ENCODE data around the gene EDC3. TPM values are rescaled to one million over a fixed set of nuclear protein-coding genes. Genes with fewer than 3 reads are reported as not detected.
A peak's percentile ranks its signal among the peaks of the same experiment; 100 is the strongest.

EDC3 gene
- total and polyA plus RNA-seq, 5 experiments from 2014 or later: 29.3 to 41.2 (median 35.2) TPM

DNA sequence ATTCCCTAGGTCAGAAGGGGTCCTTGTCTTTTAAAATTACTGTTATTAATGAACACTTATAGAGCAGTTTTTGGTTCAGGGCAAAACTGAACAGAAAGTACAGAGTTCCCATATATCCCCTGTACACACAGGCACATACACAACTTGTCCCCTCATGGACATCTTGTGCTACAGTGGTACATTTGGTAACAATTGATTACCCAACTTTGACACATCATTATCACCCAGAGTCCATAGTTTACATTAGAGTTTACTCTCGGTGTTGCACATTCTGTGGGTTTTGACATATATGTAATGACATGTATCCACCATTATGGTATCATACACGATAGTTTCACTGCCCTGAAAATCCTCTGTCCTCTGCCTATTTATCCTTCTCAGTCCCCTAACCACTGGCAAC, 984 bp upstream of the EDC3 start:
- POLR2A ChIA-PET: interaction anchor here (1.1 kb wide), 1 partner anchor 81 kb away, joined by 5 read pairs; the partner anchor contains the start of gene CLK3
- no peaks in the 10 kb centered on the region for H3K36me3 Mint-ChIP-seq
- peaks cover 0 to 8% (median 3%) of the 10 kb centered on the region in 5 donors for H3K27me3 Mint-ChIP-seq
- H3K4me3 Mint-ChIP-seq: peak overlapping the region; percentile 90 to 100 (median 100)
- peak overlapping the region; percentile 98 to 100 (median 100) for H3K27ac Mint-ChIP-seq
- peaks cover 20 to 49% (median 45%) of the 10 kb centered on the region in 4 donors for H3K4me1 Mint-ChIP-seq
- DNase-seq (no peak), ATAC-seq (no peak)
- H3K9me3 Mint-ChIP-seq: no peaks in the 10 kb centered on the region

DNA sequence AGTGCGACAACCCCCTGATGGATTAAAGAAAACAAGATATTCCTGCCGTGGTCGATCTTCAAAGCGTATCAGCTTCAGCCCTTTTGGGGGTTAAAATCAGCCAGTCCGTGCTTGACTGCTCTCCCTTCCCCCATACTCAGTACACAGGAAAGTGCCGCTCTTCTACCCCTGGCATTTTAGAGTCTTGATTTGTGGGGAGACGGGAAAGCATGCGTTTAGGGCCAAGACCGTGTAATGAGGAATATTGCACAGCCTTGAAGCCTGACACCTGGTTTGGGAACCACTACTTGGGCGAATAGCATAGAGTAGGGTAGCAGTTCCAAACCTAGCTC, 540 bp upstream of the EDC3 start:
- no peak for ATAC-seq
- H3K9me3 Mint-ChIP-seq: no peaks in the 10 kb centered on the region

DNA sequence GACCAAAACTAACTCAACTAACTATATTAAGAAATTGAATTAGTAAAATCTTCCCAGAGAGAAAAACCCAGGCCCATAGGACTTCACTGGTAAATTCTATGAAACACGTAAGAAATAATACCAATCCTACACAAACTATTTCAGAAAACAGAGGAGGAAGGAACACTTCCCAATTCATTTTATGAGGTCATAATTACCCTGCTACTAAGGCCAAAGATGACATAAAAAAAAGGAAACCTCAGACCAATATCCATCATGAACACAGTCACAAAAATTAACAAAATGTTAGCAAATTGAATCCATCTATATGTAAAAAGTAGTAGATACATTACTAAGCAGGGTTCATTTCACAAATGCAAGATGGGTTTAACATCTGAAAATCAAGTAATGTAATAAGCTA, 3.5 kb downstream of the EDC3 start:
- Mint-ChIP-seq H3K27me3 (no peaks in the 10 kb centered on the region), H3K36me3 (peaks cover 0 to 16% (median 0%) of the 10 kb centered on the region in 3 donors), H3K4me1 (peaks cover 26 to 53% (median 52%) of the 10 kb centered on the region in 4 donors), H3K27ac (peak overlapping the region in 1 of 10 donors; percentile 73), H3K4me3 (no peak overlapping the region), H3K9me3 (no peaks in the 10 kb centered on the region)
- POLR2A ChIA-PET: no interaction called here
- DNase-seq (no peak), ATAC-seq (no peak)

More for the DNA sequence above, 540 bp upstream of the EDC3 start:
- peak overlapping the region; percentile 98 to 100 (median 100) for H3K27ac Mint-ChIP-seq
- H3K36me3 Mint-ChIP-seq: no peaks in the 10 kb centered on the region
- no peak for DNase-seq
- H3K4me3 Mint-ChIP-seq: peak overlapping the region; percentile 90 to 100 (median 100)
- peaks cover 0 to 5% (median 0%) of the 10 kb centered on the region in 5 donors for H3K27me3 Mint-ChIP-seq
- POLR2A ChIA-PET: interaction anchor here (1.1 kb wide), 2 partner anchors 29 to 80 kb away, joined by 4 to 5 read pairs; partner anchors contain the start of genes CLK3 and CYP1A1
- peaks cover 20 to 49% (median 45%) of the 10 kb centered on the region in 4 donors for H3K4me1 Mint-ChIP-seq

DNA sequence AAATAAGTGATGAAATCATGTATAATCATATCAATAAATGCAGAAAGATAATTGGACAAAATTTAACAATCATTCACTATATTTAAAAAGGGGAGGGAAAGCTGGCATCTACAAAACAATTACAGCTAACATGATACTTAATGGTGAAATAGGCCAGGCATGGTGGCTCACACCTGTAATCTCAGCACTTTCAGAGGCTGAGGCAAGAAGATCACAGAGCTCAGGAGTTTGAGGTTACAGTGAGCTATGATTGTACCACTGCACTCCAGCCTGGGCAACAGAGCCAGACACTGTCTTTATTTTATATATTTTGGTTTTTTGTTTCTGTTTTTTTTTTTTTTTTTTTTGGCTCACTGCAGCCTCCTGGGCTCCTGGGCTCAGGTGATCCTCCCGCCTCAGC, 12.1 kb downstream of the EDC3 start:
- Mint-ChIP-seq H3K27ac (no peak overlapping the region), H3K36me3 (peaks cover 10 to 48% (median 15%) of the 10 kb centered on the region in 3 donors), H3K27me3 (no peaks in the 10 kb centered on the region), H3K9me3 (peaks cover 0 to 3% (median 0%) of the 10 kb centered on the region in 9 donors), H3K4me3 (no peak overlapping the region), H3K4me1 (peaks cover 6 to 18% (median 12%) of the 10 kb centered on the region in 4 donors)
- no peak for ATAC-seq
- DNase-seq: no peak
- POLR2A ChIA-PET: interaction anchor here (0.6 kb wide), 1 partner anchor 386 kb away, joined by 3 read pairs; no protein-coding TSS in a partner anchor

DNA sequence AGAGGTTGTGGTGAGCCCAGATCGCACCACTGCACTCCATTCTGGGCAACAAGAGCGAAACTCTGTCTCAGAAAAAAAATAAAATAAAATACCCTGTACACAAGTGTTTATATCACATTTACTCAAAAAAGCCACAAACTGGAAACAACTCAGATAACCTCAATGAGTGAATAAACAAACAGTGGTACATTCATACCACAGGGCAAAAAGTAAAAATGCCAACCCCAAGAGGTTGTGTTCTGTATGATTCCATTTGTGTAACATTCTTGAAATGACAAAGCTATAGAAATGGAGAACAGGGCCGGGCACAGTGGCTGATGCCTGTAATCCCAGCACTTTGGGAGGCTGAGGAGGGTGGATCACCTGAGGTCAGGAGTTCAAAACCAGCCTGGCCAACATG, 12.9 kb downstream of the EDC3 start:
- Mint-ChIP-seq H3K4me1 (peaks cover 3 to 14% (median 12%) of the 10 kb centered on the region in 4 donors), H3K4me3 (no peak overlapping the region), H3K9me3 (peaks cover 0 to 3% (median 0%) of the 10 kb centered on the region in 9 donors), H3K27ac (no peak overlapping the region), H3K27me3 (no peaks in the 10 kb centered on the region), H3K36me3 (peaks cover 10 to 44% (median 15%) of the 10 kb centered on the region in 3 donors)
- no peak for ATAC-seq
- DNase-seq: no peak
- POLR2A ChIA-PET: no interaction called here

DNA sequence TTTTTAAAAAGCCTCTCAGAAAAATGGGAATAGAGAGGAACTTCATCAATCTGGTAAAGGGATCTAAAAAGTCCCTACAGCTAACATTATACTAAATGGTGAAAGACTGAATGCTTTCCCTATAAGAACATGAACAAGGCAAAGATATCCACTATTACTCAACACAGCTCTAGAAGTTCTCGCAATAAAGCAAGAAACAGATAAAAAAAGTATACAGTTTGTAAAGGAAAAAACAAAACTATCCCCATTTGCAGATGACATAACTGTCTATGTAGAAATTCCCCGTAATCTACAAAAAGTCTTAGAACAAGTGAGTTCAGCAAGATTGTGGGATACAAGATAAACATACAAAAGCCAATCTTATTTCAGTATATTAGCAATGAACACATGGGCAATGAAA, 15.4 kb downstream of the EDC3 start:
- Mint-ChIP-seq H3K27me3 (no peaks in the 10 kb centered on the region), H3K4me3 (no peak overlapping the region), H3K4me1 (peaks cover 8 to 23% (median 18%) of the 10 kb centered on the region in 4 donors), H3K36me3 (peaks cover 9 to 37% (median 9%) of the 10 kb centered on the region in 3 donors), H3K27ac (no peak overlapping the region), H3K9me3 (peaks cover 0 to 3% (median 0%) of the 10 kb centered on the region in 9 donors)
- no peak for DNase-seq
- no peak for ATAC-seq
- POLR2A ChIA-PET: no interaction called here

DNA sequence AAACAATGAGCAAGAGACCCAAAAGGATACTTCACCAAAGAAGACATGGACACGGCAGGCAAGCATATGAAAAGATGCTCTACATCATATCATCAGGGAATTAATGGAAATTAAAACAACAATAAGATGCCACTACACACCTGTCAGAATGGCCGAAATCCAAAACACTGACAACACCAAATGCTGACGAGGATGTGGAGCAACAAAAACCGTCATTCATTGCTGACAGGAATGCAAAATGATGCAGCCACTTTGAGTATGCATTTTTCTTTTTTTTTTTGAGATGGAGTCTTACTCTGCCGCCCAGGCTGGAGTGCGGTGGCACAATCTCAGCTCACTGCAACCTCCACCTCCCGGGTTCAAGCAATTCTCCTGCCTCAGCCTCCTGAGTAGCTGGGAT, 19.0 kb downstream of the EDC3 start:
- Mint-ChIP-seq H3K27ac (peak overlapping the region in 1 of 10 donors; percentile 3), H3K36me3 (peaks cover 2 to 36% (median 7%) of the 10 kb centered on the region in 3 donors), H3K9me3 (no peaks in the 10 kb centered on the region), H3K4me1 (peaks cover 12 to 24% (median 18%) of the 10 kb centered on the region in 4 donors), H3K27me3 (no peaks in the 10 kb centered on the region), H3K4me3 (no peak overlapping the region)
- ATAC-seq (no peak), DNase-seq (no peak)
- POLR2A ChIA-PET: no interaction called here

DNA sequence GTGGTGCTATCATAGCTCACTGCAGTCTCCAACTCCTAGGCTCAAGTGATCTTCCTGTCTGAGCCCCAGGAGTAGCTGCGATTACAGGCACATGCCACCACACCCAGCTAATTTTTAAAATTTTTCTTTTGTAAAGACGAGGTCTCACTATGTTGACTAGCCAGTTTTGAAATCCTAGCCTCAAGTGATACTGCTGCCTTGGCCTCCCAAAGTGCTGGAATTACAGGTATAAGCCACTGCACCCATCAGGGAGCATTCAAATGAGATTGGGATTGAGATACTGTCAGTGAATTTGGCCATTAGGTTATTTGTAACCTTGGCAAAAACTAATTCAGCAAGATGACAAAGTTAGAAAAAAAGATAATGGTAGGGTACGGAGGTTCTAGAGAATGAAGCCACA, 21.7 kb downstream of the EDC3 start:
- ATAC-seq (no peak), DNase-seq (no peak)
- peaks cover 8 to 17% (median 13%) of the 10 kb centered on the region in 4 donors for H3K4me1 Mint-ChIP-seq
- no peaks in the 10 kb centered on the region for H3K9me3 Mint-ChIP-seq
- peaks cover 7 to 51% (median 9%) of the 10 kb centered on the region in 3 donors for H3K36me3 Mint-ChIP-seq
- H3K4me3 Mint-ChIP-seq: no peak overlapping the region
- POLR2A ChIA-PET: no interaction called here
- peak overlapping the region in 2 of 10 donors; percentile 27 to 47 for H3K27ac Mint-ChIP-seq
- H3K27me3 Mint-ChIP-seq: no peaks in the 10 kb centered on the region

DNA sequence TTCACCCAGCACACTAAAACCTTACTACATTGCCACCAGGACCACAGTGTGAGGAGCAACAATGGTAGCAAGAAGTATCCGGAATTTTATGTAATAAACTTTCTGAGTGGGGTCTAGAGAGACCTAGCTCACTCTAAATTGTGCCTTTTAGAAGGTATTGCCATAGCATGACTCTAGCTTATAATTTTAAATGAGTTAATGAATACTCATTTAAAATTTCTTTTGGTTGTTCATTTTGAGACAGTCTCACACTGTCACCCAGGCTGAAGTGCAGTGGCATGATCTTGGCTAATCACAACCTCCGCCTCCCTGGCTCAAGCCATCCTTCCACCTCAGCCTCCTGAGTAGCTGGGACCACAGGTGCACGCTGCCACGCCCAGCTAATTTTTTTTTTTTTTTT, 26.2 kb downstream of the EDC3 start:
- no peak overlapping the region for H3K27ac Mint-ChIP-seq
- DNase-seq (no peak), ATAC-seq (no peak)
- peaks cover 7 to 76% (median 9%) of the 10 kb centered on the region in 3 donors for H3K36me3 Mint-ChIP-seq
- H3K4me3 Mint-ChIP-seq: no peak overlapping the region
- H3K4me1 Mint-ChIP-seq: peaks cover 6 to 31% (median 13%) of the 10 kb centered on the region in 4 donors
- POLR2A ChIA-PET: interaction anchor here (0.7 kb wide), 1 partner anchor 20 kb away, joined by 3 read pairs; no protein-coding TSS in a partner anchor
- no peaks in the 10 kb centered on the region for H3K9me3 Mint-ChIP-seq
- H3K27me3 Mint-ChIP-seq: no peaks in the 10 kb centered on the region

DNA sequence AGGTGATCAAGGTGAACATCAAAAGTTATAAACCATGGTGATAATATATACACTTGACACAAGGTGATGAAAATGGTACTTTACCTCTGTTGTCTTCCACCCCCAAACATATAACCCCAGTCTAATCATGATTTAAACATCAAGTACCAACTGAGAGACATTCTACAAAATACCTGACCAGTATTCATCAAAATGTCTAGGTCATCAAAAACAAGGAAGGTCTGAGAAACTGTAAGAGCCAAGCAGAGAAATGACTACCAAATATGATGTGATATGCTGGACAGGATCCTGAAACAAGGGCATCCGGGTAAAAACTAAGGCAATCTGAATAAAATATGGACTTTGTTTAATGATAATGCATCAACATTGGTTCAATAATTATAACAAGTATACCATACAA, 27.8 kb downstream of the EDC3 start:
- Mint-ChIP-seq H3K4me1 (peaks cover 8 to 37% (median 18%) of the 10 kb centered on the region in 4 donors), H3K36me3 (peaks cover 3 to 67% (median 9%) of the 10 kb centered on the region in 3 donors), H3K27ac (peak overlapping the region in 2 of 10 donors; percentile 8 to 23), H3K27me3 (no peaks in the 10 kb centered on the region), H3K4me3 (no peak overlapping the region), H3K9me3 (no peaks in the 10 kb centered on the region)
- POLR2A ChIA-PET: no interaction called here
- ATAC-seq (no peak), DNase-seq (no peak)

DNA sequence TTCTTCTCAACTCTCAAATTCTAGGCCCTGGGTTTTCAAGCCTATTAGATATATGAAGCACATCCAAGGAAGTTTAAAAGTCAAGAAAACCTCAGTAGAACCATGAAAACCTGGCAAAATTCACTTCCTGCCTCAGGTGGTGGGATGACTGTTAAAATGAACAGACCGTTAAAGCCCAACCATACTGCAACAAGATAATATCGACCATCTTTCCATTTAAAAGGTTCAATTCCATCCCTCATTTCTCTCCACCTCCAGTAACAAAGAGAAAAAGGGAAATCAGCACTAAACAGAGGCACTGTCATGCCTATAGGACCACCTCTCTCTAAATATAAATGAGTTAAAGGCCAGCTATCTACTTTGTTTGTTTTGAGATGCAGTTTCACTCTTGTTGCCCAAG, 31.2 kb downstream of the EDC3 start:
- H3K4me3 Mint-ChIP-seq: no peak overlapping the region
- POLR2A ChIA-PET: no interaction called here

DNA sequence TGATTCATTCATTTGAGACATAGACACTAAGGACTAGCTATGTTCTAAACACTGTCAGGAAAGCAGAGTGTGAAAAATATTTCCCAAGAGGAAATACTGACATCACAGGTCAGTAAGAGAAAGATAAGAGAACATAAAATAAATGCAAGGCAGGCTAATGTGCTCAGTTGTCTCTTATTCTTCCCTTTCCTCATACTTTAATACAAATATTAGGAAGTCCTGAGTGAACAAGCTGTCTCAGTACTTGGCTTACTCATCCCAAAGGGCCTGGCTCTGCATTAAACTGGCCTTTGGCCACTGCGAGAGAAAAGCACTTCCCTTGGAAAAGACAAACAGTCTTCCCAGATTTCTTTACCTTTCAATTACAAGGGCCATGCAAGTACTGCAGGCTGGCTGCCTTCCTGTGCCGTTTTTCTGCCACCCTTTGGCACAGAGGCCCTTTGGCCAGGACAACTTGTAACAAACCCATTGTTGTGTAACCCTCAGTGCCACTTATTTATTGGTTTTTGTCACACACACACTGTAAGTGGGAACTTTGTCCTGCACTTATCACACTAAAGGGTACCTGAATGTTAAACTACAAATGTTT, 31.7 kb downstream of the EDC3 start:
- H3K4me1 Mint-ChIP-seq: peaks cover 11 to 42% (median 25%) of the 10 kb centered on the region in 4 donors
- ATAC-seq: no peak
- no peak overlapping the region for H3K4me3 Mint-ChIP-seq
- H3K9me3 Mint-ChIP-seq: no peaks in the 10 kb centered on the region
- H3K27ac Mint-ChIP-seq: peak overlapping the region in 4 of 10 donors; percentile 18 to 31 (median 24)
- no peak for DNase-seq
- no peaks in the 10 kb centered on the region for H3K27me3 Mint-ChIP-seq
- POLR2A ChIA-PET: no interaction called here
- peaks cover 0 to 51% (median 0%) of the 10 kb centered on the region in 3 donors for H3K36me3 Mint-ChIP-seq

More for the DNA sequence above, 31.2 kb downstream of the EDC3 start:
- no peaks in the 10 kb centered on the region for H3K9me3 Mint-ChIP-seq
- peak overlapping the region in 6 of 10 donors; percentile 18 to 47 (median 24) for H3K27ac Mint-ChIP-seq
- ATAC-seq (no peak), DNase-seq (no peak)
- peaks cover 11 to 42% (median 26%) of the 10 kb centered on the region in 4 donors for H3K4me1 Mint-ChIP-seq
- no peaks in the 10 kb centered on the region for H3K27me3 Mint-ChIP-seq
- H3K36me3 Mint-ChIP-seq: peaks cover 0 to 51% (median 0%) of the 10 kb centered on the region in 3 donors

DNA sequence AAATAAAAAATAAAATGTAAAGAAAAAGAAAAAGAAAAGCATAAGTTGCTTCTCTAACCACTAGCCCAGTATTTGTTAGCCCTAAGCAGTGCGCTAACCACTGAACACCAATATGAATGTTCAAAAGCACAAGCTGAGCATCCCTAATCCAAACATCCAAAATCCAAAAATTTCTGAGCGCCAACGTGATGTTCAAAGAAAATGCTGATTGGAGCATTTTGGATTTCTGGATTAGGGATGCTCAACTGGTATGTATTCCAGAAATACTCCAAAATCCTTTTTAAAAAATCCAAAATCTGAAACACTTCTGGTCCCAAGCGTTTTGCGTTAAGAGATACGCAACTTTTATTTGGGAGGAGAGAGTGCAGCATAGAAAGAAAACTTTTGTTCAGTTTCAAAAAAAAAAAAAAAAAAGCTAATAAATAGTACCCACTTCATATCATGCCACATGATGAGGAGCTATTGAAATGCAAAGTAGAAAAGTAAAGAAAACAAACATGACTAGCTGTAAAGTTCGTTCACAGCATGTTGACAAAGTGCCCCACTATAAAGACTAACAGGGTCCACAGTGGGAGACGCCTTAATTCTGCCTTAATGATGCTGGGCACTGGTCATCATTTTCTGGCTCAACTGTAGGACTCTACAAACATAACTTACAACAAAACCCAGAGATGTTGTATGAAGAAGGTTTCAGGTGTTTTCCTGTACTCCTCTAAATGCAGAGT, 32.4 kb downstream of the EDC3 start:
- DNase-seq (no peak), ATAC-seq (no peak)
- Mint-ChIP-seq H3K4me1 (peaks cover 11 to 42% (median 25%) of the 10 kb centered on the region in 4 donors), H3K9me3 (no peaks in the 10 kb centered on the region), H3K4me3 (no peak overlapping the region), H3K27me3 (no peaks in the 10 kb centered on the region), H3K27ac (peak overlapping the region in 2 of 10 donors; percentile 12 to 24), H3K36me3 (peaks cover 0 to 45% (median 0%) of the 10 kb centered on the region in 3 donors)
- POLR2A ChIA-PET: no interaction called here

All from naive thymus-derived CD8-positive, alpha-beta T cell (primary cell).